HL-60 (cell line): ENCODE results near the gene DBNL.

Experiments
- DNase-seq, 2 experiments: peaks; one replicate each; pipeline ENCODE4 v3.0.0-alpha.2; 2010 to 2020; ENCODE audit warnings: low read depth in 1 of 2, low spot score in 1 of 2
- H3K27ac ChIP-seq: fragments of 250-450 bp; sonication (Bioruptor Pico); replicated peaks from 2 replicates; pipeline ENCODE4 v1.5.1; 2020; ENCODE audit warnings: mild to moderate bottlenecking, moderate library complexity
- H3K27me3 ChIP-seq: fragments of 250-450 bp; sonication (Bioruptor Pico); 2 replicates; pipeline ENCODE4 v1.5.1; 2021; ENCODE audit warnings: mild to moderate bottlenecking, moderate library complexity; ENCODE audit not compliant: insufficient read depth, poor library complexity, severe bottlenecking
- H3K4me3 ChIP-seq: replicated peaks from 2 replicates; pipeline ENCODE4 v1.5.1; 2011; ENCODE audit warnings: mild to moderate bottlenecking, control low read depth, low read length; ENCODE audit not compliant: insufficient read depth
- GABPA ChIP-seq: IDR thresholded peaks from 2 replicates; pipeline ENCODE4 v1.6.1; 2012; ENCODE audit warnings: low read depth
- POLR2AphosphoS5 ChIP-seq: IDR thresholded peaks from 2 replicates; pipeline ENCODE4 v1.6.1; 2012; ENCODE audit warnings: low read depth
- REST ChIP-seq: IDR thresholded peaks from 2 replicates; pipeline ENCODE4 v1.6.1; 2012; ENCODE audit warnings: low read depth; ENCODE audit not compliant: insufficient replicate concordance
- SPI1 ChIP-seq: IDR thresholded peaks from 2 replicates; pipeline ENCODE4 v1.6.1; 2012; ENCODE audit warnings: low read depth, mild to moderate bottlenecking, borderline replicate concordance
- TF ChIP-seq, protein P1 (sequence below): IDR thresholded peaks from one replicate; pipeline ENCODE4 v1.5.1; 2011; ENCODE audit warnings: low read length, control low read depth, inconsistent platforms; ENCODE audit not compliant: insufficient read depth

Gene DBNL

GRCh38 chr7:44107961-44108767 lies 63.7 kb downstream of the DBNL start:
- TF ChIP-seq REST: no peak
- TF ChIP-seq, protein P1, sequence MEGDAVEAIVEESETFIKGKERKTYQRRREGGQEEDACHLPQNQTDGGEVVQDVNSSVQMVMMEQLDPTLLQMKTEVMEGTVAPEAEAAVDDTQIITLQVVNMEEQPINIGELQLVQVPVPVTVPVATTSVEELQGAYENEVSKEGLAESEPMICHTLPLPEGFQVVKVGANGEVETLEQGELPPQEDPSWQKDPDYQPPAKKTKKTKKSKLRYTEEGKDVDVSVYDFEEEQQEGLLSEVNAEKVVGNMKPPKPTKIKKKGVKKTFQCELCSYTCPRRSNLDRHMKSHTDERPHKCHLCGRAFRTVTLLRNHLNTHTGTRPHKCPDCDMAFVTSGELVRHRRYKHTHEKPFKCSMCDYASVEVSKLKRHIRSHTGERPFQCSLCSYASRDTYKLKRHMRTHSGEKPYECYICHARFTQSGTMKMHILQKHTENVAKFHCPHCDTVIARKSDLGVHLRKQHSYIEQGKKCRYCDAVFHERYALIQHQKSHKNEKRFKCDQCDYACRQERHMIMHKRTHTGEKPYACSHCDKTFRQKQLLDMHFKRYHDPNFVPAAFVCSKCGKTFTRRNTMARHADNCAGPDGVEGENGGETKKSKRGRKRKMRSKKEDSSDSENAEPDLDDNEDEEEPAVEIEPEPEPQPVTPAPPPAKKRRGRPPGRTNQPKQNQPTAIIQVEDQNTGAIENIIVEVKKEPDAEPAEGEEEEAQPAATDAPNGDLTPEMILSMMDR: no peak
- TF ChIP-seq POLR2AphosphoS5: no peak
- TF ChIP-seq GABPA: no peak
- TF ChIP-seq SPI1: no peak
- no peak overlapping the region for H3K4me3 ChIP-seq
- no peak for DNase-seq
- H3K27me3 ChIP-seq: peaks cover 6% of the 10 kb centered on the region
- no peak overlapping the region for H3K27ac ChIP-seq

DNA sequence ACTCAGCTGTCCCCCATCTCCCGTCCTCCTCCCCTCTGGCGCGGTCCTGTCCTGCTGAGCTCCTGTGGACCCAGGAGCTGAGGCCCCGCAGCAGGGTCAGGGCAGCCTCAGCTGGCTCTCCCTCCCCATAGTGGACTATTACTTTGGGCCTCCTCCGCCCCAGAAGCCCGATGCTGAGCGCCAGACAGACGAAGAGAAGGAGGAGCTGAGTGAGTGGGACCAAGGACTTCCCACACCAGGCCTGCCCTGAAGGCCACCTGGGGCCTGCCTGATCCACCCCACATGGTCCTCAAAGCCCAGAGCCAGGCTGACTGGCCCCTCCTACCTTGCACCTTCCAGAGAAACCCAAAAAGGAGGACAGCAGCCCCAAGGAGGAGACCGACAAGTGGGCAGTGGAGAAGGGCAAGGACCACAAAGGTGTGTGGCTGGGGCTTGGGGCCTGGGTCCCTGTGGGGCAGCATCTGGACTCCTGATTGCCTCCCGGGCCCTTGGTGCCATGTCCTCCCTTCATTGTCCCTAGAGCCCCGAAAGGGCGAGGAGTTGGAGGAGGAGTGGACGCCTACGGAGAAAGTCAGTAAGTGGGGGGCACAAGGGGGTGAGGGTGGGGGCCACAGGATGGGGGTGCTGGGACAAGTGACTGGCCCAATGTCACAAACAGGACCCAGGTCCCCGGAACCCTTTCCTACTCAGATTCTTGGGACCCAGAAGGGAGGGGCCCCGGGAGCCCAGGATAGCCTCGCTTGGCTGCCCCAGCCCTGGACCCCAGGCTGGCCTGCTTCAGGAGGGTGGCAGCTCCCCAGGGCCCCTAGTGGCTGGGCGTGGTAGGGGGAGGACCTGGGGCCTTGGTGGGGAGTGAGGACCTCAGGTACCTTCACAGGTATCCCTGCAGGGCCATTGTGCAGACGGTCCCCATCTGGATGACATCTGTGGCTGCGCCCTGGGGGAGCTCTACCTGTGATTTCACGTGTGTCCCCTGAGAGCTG lies 64.6 kb downstream of the DBNL start:
- Histone ChIP-seq H3K27me3 (peaks cover 6% of the 10 kb centered on the region), H3K27ac (no peak overlapping the region), H3K4me3 (no peak overlapping the region)
- TF ChIP-seq REST (no peak), GABPA (no peak), SPI1 (no peak)
- DNase-seq: no peak

DNA sequence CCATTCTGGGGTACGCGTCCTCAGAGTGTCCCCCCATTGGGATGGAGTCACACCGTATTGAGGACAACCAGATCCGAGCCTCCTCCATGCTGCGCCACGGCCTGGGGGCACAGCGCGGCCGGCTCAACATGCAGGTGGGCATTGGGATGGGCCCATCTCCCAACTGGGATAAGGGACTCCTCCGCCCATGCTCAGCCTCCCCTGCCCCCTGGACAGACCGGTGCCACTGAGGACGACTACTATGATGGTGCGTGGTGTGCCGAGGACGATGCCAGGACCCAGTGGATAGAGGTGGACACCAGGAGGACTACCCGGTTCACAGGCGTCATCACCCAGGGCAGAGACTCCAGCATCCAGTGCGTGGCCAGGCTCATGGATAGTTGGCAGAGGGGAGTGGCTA lies 65.5 kb downstream of the DBNL start:
- TF ChIP-seq, protein P1: no peak
- no peak for TF ChIP-seq SPI1
- TF ChIP-seq GABPA: no peak
- TF ChIP-seq POLR2AphosphoS5: no peak
- TF ChIP-seq REST: no peak
- peaks cover 3% of the 10 kb centered on the region for H3K27me3 ChIP-seq
- no peak for DNase-seq
- H3K4me3 ChIP-seq: no peak overlapping the region
- no peak overlapping the region for H3K27ac ChIP-seq
